ENCODE results near the gene HSPB7.

DNA sequence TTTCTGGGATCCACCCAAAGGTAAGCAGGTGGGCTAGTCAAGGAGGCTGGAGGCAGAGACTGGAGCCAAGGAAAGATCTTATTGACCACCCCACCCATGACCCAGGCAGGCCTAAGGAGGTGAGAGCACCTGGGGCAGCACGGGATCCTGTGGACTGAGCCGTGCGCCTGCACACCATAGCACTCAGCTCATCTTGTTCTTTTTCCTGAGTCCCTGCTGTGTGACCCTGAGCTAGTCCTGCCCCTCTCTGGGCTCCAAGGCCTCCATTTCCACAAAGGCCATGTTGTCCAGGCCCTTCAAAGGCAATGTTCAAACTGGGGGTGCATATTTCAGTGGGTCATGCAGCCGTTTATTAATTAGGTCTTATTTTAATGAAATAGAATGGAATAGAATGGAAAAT lies 48.4 kb upstream of the HSPB7 start:
- TF ChIP-seq EZH2 (IDR thresholded peaks at IDR 0.05; ENCODE audit: borderline replicate concordance, low read length), result no peak
- TF ChIP-seq, protein P1, sequence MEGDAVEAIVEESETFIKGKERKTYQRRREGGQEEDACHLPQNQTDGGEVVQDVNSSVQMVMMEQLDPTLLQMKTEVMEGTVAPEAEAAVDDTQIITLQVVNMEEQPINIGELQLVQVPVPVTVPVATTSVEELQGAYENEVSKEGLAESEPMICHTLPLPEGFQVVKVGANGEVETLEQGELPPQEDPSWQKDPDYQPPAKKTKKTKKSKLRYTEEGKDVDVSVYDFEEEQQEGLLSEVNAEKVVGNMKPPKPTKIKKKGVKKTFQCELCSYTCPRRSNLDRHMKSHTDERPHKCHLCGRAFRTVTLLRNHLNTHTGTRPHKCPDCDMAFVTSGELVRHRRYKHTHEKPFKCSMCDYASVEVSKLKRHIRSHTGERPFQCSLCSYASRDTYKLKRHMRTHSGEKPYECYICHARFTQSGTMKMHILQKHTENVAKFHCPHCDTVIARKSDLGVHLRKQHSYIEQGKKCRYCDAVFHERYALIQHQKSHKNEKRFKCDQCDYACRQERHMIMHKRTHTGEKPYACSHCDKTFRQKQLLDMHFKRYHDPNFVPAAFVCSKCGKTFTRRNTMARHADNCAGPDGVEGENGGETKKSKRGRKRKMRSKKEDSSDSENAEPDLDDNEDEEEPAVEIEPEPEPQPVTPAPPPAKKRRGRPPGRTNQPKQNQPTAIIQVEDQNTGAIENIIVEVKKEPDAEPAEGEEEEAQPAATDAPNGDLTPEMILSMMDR (IDR thresholded peaks at IDR 0.05; ENCODE audit: low read length), result no peak

Measured in OCI-LY1 (cell line).